IPS DF 4.7 (cell line): Measurements from ENCODE around the gene PDE4A.
"Not testable (repeated sequence)": the region's sequence is repeated elsewhere in the genome, so short reads cannot be mapped to it uniquely, and the experiment has no call there.

Experiments
- DNase-seq: peaks from one replicate; pipeline ENCODE4 v3.0.0-alpha.2; 2013; ENCODE audit warnings: low spot score; ENCODE audit errors: extremely low read depth

PDE4A gene

DNA sequence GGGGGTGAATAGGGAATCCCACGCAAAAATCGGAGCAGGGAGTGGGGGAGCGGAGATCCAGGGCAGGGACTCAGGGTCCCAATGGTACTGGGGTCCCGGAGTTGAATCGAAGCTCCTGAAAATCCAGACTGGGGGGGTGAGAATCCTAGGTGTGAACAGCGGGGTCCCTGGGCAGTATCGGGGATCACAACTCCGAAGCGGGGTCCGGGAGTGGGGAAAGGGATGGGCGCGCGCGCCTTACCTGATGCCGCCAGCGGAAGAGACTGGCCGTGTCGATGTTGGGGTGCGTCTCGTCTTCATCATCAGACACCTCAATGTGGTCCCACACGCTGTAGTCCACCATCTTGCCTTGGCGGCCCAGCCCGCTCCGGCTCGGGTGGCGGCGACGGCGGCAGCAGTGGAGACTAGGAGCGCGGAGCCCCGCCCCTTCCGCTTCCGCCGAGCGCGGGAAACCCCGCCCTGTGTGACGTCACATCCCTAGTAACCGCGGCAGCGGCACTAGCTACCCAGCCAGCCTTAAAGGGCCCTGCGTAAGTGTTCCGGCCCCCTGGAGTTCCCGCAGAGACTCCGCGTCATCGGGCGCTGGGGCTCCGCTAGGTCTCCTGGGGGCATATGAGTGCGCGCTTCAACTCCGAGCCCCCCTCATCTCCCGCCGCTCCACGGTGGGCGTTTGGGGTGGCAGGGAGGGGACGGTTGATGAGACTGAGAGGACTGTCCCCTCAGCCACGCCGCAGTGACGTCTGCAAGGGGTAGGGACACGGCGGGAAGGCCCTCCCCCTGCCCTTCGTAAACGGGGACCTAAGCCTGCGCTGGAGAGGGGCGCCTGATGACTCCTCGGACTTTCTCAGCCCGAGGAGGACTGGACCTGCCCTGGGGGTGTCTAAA, 17.0 kb upstream of the PDE4A start, which contains the start of gene CDC37:
CDC37 (minus strand) TSS at position 406 of the 885 bp plus-strand sequence; CDS start at position 343, 63 bp downstream.
- DNase-seq, result no peak

DNA sequence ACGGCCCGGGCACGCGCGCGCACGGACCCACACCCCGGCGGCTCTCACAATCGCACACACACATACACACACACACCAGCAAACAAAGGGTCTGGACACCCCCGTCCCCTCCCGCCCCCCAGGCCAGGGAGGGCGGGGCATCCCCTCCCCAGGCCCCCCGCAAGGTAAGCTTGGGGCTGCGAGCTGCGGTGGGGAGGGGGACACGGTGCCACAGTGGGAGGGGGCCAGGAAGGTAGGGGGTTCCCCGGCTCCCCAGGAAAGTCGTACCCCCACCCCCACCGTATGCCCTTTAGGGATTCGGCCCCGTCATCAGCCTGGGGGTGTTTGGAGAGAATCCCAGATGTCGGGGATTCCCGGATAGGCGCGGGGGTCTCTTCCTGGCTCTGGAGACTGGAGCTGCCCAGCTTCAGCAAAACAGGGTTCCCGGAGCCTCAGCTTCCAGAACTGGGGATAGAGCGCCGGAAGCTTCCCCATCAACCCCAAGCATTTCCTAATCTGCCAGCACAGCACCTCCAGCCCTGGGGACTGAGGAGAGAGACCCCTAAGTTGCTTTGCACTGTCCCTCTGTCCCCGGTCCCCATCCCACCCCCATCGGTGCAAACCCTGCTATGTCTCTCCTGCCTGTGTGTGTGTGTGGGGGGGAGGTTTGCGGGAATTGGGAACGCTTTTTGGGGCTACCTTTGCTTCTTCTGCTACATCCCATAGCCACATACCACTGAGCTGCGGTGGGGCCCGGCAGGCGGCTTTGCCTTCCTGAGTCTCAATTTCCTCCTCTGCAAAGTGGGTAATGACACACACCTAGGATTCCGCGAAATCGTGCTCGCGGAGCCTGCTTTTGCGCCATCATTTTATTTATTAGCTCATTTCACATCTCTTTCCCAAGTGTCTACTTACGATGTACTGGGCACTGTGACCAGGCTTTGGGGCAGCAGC, 15.2 kb upstream of the PDE4A start:
- DNase-seq, result no peak

DNA sequence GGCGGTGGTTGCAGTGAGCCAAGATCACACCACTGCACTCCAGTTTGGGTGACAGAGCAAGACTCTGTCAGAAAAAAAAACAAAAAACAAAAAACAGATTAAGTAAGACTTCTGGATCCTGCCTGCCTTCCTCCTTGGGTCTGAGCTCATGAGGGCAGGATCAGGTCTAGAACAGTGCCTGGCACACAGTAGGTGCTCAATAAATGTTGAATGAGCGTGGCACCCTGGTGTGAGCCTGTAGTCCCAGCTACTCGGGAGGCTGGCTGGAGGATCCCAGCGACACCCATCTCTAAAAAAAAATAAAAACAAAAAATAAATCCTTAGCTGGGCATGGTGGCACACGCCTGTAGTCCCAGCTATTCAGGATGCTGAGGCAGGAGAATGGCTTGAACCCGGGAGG, 14.1 kb upstream of the PDE4A start:
- no peak for DNase-seq

DNA sequence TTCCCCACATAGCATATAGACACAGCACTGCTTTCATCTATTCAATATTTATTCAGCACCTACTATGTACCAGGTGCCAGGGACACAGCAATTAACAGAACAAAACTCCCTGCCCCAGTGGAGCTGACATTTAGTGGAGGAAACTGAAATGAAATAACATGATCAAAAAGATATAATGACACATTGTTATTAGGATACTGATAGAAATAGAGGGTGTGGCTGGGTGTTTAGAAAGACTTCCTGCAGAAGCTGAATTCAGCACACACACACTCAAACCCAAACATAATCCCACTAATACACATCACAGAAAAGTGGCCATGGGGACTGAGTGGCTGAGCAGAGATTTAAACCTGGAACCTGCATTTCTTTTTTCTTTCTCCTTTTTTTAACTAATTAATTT, 13.2 kb upstream of the PDE4A start:
- no peak for DNase-seq

DNA sequence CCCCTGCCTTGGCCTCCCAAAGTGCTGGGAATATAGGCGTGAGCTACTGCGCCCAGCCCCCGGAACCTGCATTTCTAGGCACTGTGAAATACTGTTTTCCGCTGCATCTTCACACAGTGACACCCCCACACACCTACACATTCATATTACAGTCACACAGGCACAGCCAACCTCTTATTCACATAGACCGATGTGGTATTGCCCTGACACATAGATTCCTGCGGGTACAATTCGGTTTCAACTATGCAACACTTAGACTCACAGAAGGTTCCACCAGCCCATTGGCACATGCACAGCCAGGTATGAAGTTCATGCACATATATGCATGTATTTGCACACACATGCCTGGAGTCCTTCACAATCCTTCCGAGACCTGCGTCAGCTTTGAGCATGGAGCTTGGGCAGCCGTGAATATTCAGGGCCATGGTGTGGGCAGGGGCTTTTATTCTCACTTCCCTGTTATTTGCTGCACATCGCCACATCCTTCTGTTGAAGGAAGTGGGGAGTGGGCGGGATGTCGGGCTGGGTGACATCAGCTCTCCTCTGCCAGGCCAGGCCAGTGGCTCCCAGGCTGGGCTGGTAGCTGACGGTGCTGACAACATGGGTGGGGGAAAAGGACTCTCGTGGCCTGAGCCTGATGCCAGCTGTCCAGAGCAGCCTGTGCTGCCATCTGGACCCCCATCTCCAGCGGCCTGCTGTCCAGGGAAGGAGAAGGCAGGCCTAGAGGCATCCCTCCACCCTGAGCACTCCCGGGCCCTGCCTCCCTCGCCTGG, 11.6 kb upstream of the PDE4A start:
- DNase-seq, result no peak

DNA sequence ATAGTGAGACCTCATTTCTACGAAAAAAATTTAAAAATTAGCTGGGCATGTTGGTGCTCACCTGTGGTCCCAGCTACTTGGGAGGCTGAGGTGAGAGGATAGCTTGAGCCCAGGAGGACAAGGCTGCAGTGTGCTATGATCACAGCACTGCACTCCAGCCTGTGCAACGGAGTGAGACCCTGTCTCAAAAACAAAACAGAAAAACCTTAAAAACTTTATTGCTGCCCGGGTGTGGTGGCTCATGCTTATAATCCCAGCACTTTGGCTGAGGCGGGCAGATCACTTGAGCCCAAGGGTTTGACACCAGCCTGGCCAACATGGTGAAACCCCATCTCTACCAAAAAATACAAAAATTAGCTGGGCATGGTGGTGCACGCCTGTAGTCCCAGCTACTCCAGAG, 9.1 kb upstream of the PDE4A start:
- not testable (repeated sequence) for DNase-seq

DNA sequence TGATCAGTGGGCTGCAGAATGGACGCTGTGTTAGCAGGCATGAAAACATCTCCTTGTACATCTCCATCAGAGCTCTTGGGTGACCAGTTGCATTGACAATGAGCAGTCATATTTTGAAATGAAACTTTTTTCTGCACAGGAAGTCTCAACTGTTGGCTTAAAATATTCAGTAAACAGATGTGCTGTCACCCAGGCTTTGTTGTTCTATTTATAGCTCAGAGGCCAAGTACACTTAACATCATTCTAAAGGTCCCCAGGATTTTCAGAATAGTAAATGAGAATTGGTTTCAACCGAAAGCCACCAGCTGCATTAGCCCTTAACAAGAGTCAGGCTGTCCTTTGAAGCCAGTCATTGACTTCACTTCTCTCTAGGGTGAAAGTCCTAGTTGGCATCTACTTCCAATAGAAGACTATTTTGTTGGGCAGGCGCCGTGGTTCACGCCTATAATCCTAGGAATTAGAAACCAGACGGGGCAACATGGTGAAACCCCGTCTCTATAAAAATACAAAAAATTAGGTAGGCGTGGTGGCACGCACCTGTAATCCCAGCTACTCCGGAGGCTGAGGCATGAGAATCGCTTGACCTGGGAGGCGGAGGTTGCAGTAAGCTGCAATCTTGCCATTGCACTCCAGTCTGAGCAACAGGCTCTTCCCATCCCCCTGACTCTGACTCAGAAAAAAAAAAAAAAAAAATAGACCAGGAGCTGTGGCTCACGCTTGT, 7.9 kb upstream of the PDE4A start:
- DNase-seq, result no peak

DNA sequence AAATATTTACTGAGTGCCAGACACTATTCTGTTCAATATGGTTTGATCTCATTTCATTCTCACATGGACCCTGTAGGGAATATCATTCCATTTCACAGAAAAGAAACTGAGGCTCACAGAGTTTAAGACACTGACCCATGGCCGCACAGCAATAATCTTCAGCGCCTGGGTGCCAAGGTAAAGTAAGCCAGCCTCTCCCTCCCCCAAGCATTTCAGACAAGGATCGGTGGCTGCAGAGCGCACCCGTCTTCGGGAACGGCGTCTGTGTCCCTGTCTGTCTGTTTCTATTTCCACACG, 4.3 kb upstream of the PDE4A start:
- no peak for DNase-seq

DNA sequence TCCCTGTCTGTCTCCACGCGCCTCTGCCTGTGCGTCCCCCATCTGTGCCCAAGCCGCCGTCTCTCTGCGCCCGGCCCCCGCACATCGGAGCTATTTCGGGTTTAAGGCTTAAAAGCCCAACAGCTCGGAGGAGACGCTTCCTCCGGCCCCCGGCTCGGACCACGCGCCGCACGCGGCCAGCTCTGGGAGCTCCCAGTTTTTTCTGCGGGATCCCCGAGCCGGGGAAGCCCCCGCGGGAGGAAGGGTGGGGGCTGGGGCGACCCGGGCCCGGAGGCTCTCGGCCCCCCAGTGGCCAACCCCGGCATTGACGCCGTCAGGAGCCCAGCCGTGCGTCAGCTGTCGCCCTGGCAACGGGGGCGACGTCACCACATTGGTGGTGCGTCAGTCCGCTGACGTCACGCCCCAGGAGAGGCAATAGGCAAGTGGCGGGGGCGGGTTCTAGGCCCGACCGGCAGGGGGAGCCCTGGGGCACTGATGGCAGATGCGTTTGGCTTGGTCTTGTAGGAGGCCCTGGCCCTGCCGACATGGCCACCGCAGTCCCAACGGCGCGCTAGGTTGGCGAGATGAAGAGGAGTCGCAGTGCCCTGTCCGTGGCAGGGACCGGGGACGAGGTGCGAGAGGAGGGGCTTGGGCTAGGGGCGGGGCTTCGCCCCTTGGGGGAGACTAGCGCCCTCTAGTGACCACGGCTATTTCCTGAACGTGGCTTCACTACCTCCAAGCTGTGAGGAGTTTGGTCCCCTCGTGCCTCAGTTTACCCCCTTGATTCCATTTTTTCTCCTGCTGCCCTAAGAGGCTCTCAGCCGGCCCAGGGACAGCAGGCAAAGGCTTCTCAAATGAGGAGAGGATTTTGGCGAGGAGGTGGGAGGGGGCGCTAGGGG, 3.7 kb upstream of the PDE4A start:
- no peak for DNase-seq

DNA sequence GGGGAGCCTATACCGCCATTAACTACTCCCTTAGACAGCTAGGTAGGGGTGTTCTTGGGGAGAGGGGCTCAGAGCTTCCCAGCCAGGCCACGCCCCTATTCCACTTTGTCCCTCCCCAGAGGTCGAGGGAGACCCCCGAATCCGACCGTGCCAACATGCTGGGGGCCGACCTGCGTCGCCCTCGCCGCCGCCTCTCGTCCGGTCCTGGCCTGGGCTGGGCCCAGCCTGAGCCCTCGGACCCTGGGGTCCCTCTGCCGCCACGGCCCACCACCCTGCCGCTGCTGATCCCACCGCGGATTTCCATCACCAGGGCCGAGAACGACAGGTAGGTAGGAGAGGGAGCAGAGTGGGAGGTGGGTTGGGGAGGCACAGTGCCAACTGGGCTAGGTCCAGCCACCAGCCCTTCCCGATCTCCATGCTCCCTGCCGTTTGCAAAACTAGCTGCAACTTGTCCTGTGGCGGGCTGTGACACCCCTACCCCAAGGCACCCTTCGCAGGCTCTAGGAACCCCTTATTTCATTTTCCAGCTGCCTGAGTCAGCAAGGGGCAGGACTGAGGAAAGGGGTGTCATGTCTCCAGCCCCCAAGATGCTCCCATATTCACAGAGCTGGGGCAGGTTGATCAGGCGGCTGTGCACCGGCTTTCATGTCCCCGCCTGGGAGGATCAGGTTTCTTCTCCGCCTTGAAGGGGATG, 2.6 kb upstream of the PDE4A start:
- DNase-seq, result no peak

DNA sequence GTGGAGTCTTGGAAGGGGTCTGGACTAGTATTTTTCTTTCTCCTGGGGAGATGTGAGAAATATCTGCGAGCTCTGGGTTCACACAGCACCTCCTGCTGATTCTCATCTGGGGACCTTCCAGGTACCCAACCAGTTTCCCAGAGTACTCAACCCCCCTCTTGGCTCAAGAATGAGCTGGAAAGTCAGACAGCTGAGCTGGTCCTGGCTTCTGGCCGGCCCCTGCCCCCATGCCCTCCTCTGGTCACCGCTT, 2.2 kb upstream of the PDE4A start:
- DNase-seq, result no peak

DNA sequence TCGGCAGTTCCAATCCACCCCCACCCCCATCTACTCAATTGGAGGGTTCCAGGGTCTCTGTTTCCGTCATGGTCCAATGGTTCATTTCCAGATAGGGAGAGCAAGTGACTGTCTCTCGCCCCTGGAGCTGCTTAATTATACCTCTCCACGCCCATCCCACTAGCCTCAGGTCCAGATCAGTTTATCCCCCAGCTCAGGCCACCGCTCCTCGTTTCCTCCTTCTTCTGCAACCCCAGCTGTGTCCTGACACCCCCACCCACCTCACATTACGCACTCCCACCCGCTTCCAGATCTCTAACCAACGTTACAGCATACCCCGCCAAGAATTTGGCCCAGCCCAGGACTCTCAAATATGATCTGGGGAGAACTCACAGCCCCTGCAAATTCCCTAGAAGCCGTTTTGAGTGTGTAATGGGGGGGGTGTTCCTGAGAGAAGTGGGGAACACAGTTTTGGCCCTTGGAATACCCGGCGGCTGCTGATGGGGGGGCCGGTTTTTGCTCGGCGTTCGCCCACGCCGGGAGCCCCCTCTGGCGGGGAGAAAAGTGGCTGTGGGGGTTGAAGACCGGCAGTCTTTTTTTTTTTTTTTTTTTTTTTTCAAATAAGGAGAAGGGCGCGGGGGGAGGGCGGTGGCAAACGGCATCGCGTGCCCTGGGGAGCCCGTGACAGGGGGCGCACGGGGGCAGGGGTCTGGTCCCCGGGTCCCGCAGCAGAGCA, 1.7 kb upstream of the PDE4A start:
- no peak for DNase-seq

DNA sequence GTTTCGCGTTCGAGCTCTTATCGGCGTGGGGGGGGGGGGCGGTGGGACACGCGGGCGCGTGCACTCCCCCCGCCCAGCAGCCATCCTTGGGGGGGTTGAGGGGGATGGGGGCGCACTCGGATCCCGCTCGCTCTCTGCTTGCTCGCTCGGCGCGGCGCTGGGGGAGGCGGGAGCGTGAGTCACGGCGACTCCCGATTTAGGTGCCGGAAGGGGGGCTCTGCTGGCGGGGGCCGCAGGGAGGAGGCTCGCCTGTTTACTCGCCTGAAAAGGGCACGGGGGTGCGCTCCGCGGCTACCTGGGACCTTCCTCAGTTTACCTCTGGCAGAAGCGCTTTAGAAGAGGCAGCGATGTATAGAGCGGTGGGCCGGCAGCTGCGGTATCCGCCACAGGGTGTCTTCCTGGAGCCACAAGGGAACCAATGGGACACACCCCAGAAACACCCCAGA, 1.1 kb upstream of the PDE4A start:
- no peak for DNase-seq

DNA sequence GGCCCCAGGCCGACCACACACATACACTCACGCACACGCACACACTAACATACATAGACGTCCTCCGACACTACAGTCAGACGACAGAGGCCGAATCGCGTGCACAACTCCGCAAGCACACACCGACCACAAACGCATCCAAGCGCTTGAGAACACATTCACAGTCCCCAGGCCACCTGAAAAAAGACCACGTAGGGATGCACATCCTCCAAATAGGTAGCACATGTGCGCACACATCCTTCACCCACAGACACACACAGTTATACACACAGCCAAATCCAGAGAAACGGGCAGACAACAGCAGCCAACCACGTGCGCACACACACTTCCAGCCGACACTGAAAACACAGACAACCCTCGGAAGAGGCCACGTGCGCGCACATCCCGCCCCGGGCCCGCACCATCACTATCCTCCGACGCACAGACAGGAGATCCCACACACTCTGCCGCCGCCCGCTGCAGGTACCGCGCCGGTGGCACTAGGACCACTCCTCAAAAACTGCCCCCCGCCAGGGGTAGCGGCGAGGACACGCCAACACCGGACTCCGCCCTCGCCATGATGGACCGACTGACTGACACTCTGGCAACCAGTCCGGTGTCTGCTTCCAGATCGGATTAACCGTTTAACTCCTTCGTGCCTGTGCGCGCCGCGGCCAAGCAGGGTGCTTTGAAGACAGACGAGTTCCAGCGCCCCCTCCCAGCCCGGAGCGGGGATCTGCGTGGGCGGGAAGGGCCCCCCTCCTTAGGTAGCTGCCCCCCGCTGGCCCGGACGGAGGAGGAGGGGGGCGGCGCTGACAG, 493 bp upstream of the PDE4A start:
- no peak for DNase-seq

DNA sequence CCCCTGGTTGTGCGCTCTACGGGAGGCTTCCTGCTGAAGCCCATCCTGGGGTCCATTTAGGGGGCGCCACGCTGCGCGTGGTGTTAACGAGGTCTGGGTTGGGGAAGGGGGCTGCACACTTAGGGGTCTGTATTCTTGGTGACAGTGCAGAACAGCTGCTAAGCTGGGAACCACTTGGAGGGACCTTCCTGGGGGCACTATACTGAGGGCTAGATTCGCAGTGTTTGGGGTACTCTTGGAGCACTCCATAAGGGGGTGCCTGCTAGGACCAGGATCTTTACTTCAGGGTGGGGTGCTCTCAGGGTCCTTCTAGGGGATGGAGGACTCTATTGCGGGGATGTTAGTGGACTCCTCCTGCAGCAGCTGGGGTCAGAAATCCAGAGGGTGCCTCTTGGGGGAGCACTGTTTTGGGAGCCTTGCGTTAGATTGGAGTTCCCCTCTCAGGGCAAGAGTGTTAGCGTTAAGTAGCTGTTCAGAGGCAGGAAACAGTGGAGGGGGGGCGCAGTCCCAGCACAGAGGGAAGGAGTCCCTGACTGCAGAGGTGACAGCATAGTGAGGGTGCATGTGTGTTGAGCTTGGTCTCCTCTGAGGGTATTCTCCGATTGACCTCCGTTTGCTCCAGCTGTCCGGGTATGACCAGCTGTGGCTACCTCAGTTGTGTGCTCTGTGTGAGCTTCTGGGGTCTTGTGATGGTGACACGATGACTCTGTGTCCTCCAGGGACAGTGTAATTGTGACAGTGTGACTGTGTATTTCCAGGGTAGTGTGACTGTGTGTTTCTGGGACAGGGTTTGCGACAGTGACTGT, 1.1 kb downstream of the PDE4A start:
- DNase-seq, result no peak

DNA sequence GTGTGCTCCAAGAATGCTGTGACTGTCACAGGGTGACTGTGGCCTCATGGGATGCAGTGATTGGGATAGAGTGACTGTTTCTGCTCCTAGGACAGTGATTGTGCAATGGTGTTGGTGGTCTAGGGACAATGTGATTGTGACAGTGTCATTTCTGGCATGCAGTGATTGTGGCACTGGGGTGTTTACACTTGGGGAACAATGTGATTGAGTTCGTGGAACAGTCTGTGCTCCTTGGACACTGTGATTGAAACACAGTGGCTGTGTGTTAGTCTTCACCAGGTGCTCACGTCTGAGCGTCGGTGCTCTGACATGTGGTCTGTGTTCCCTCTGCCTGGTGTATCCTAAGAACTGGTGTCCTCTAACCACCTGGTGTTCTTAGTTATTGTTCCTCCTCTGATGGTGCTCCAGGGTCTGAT, 1.7 kb downstream of the PDE4A start:
- DNase-seq, result no peak

DNA sequence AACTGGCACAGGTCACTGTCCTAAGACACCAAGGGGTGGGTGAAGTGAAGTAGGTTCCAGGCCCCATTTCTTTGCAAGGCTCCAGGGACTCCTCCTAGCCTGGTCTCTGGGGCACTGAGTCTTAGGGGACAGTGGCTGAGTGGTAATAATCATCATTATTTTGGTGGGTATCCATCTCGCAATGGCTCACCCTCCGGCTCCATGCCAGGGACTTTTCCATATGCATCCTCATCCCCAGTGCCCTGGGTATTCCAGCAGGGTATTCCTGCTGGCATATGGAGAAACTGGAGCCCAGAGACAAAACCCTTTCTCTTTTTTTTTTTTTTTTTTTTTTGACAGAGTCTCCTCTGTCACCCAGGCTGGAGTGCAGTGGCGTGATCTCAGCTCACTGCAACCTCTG, 2.5 kb downstream of the PDE4A start:
- no peak for DNase-seq
